Liver (tissue), 9 donors: ENCODE results near the gene REXO1. TPM values are rescaled to one million over a fixed set of nuclear protein-coding genes. Genes with fewer than 3 reads are reported as not detected.

Source experiments
- DNase-seq: peaks from one replicate; pipeline ENCODE4 v3.0.0-alpha.2; 2017; ENCODE audit warnings: low spot score
- H3K27ac ChIP-seq, 2 donors: one replicate each; pipeline ENCODE4 v1.7.0; 2013; ENCODE audit warnings: inconsistent platforms in 2 of 2, low read length in 2 of 2, control low read depth in 1 of 2, low read depth in 1 of 2, mild to moderate bottlenecking in 1 of 2
- H3K27me3 ChIP-seq, 4 donors: one replicate each; pipeline versions ENCODE4 v1.6.1 to v1.7.0; 2013; ENCODE audit warnings: low read length in 3 of 4, inconsistent platforms in 1 of 4, mild to moderate bottlenecking in 1 of 4, moderate library complexity in 1 of 4; ENCODE audit not compliant: control insufficient read depth in 4 of 4, insufficient read depth in 4 of 4
- H3K36me3 ChIP-seq, 4 donors: one replicate each; pipeline versions ENCODE4 v1.6.1 to v1.7.0; 2013; ENCODE audit warnings: low read length in 3 of 4, mild to moderate bottlenecking in 3 of 4, low read depth in 1 of 4, moderate library complexity in 1 of 4; ENCODE audit not compliant: control insufficient read depth in 4 of 4, insufficient read depth in 3 of 4
- H3K4me1 ChIP-seq, 4 donors: one replicate each; pipeline versions ENCODE4 v1.6.1 to v1.7.0; 2013; ENCODE audit warnings: low read length in 3 of 4, mild to moderate bottlenecking in 3 of 4, moderate library complexity in 1 of 4; ENCODE audit not compliant: control insufficient read depth in 4 of 4, insufficient read depth in 4 of 4
- H3K4me3 ChIP-seq, 3 donors: one replicate each; pipeline versions ENCODE4 v1.6.1 to v1.7.0; 2013; ENCODE audit warnings: low read length in 3 of 3, control low read depth in 1 of 3, low read depth in 1 of 3, mild to moderate bottlenecking in 1 of 3
- H3K9ac ChIP-seq, 2 donors: one replicate each; pipeline ENCODE4 v1.7.0; 2013; ENCODE audit warnings: low read length in 2 of 2, mild to moderate bottlenecking in 2 of 2, moderate library complexity in 2 of 2, control low read depth in 1 of 2, low read depth in 1 of 2
- H3K9me3 ChIP-seq, 4 donors: one replicate each; pipeline versions ENCODE4 v1.6.1 to v1.7.0; 2013; ENCODE audit warnings: low read length in 3 of 4; ENCODE audit not compliant: control insufficient read depth in 4 of 4
- ATF3 ChIP-seq: IDR thresholded peaks from 2 replicates; pipeline ENCODE4 v1.6.1; 2016; ENCODE audit warnings: antibody characterized with exemption
- CTCF ChIP-seq: fragments of 150-350 bp; IDR thresholded peaks from 2 replicates; pipeline ENCODE4 v1.5.1; 2017; ENCODE audit warnings: improper control_type of control experiment, low read depth, low read length; ENCODE audit not compliant: missing input control
- EGR1 ChIP-seq, 2 donors: IDR thresholded peaks; 2 replicates each; pipeline ENCODE4 v1.6.1; 2016 to 2018; ENCODE audit warnings: antibody characterized with exemption in 2 of 2, low read depth in 2 of 2
- FOXA1 ChIP-seq: IDR thresholded peaks from 2 replicates; pipeline ENCODE4 v1.6.1; 2016; ENCODE audit warnings: antibody characterized with exemption
- FOXA2 ChIP-seq: IDR thresholded peaks from 2 replicates; pipeline ENCODE4 v1.6.1; 2016; ENCODE audit warnings: antibody characterized with exemption
- GABPA ChIP-seq, 2 donors: IDR thresholded peaks in 1 of 2; conservative IDR thresholded peaks in 1 of 2; 2 replicates each; pipeline ENCODE4 v1.6.1; 2016; ENCODE audit warnings: antibody characterized with exemption in 2 of 2, mild to moderate bottlenecking in 1 of 2, moderate library complexity in 1 of 2
- HNF4A ChIP-seq, 2 donors: conservative IDR thresholded peaks; 2 replicates each; pipeline ENCODE4 v1.6.1; 2016; ENCODE audit warnings: antibody characterized with exemption in 2 of 2, mild to moderate bottlenecking in 2 of 2
- HNF4G ChIP-seq: IDR thresholded peaks from 2 replicates; pipeline ENCODE4 v1.6.1; 2016; ENCODE audit warnings: antibody characterized with exemption
- JUND ChIP-seq, 2 donors: IDR thresholded peaks; 2 replicates each; pipeline ENCODE4 v1.6.1; 2016; ENCODE audit warnings: antibody characterized with exemption in 2 of 2
- NR2F2 ChIP-seq: IDR thresholded peaks from 2 replicates; pipeline ENCODE4 v1.6.1; 2016; ENCODE audit warnings: antibody characterized with exemption
- RAD21 ChIP-seq, 2 donors: IDR thresholded peaks; 2 replicates each; pipeline ENCODE4 v1.6.1; 2016; ENCODE audit warnings: antibody characterized with exemption in 2 of 2, mild to moderate bottlenecking in 2 of 2
- REST ChIP-seq: IDR thresholded peaks from 2 replicates; pipeline ENCODE4 v1.6.1; 2016; ENCODE audit warnings: antibody characterized with exemption, mild to moderate bottlenecking
- RXRA ChIP-seq, 2 donors: IDR thresholded peaks; 2 replicates each; pipeline ENCODE4 v1.6.1; 2017 to 2018; ENCODE audit warnings: antibody characterized with exemption in 2 of 2, mild to moderate bottlenecking in 1 of 2
- SP1 ChIP-seq: IDR thresholded peaks from 2 replicates; pipeline ENCODE4 v1.6.1; 2018; ENCODE audit warnings: antibody characterized with exemption, mild to moderate bottlenecking
- TAF1 ChIP-seq: conservative IDR thresholded peaks from 2 replicates; pipeline ENCODE4 v1.6.1; 2016; ENCODE audit warnings: antibody characterized with exemption, mild to moderate bottlenecking
- YY1 ChIP-seq: IDR thresholded peaks from 2 replicates; pipeline ENCODE4 v1.6.1; 2016; ENCODE audit warnings: antibody characterized with exemption, mild to moderate bottlenecking
- WGBS: extraction: QIAGEN DNeasy Blood & Tissue Kit; methylation state at CpG from one replicate; pipeline ENCODE4 v1.1.7; 2013; 5-methylcytosine and 5-hydroxymethylcytosine counted together
- polyA plus RNA-seq, 2 donors: library from polyadenylated mRNA; stranded (reverse) in 1 of 2; unstranded in 1 of 2; fragments of 200-250 nt in 1 of 2; fragments of >200 nt in 1 of 2; fragmentation: Nextera tagmentation in 1 of 2; extraction: Ambion mirVana in 1 of 2; gene quantifications; one replicate each; pipeline versions ENCODE4 v1.2.1 to v1.2.3, GENCODE V29; 2013 to 2015
- total RNA-seq, 2 donors: library from RNA; depleted of rRNA; stranded (reverse); fragments of >200 nt; gene quantifications; one replicate each; pipeline ENCODE4 v1.2.3, GENCODE V29; 2014
- TF ChIP-seq, protein P1 (sequence below): IDR thresholded peaks from 2 replicates; pipeline ENCODE4 v1.6.1; 2016; ENCODE audit warnings: antibody characterized with exemption
- TF ChIP-seq, protein P2 (sequence below): IDR thresholded peaks from 2 replicates; pipeline ENCODE4 v1.6.1; 2016; ENCODE audit warnings: antibody characterized with exemption
- donor health status: healthy.
- donor health status: healthy.
- donor health status: healthy.
- donor health status: healthy.
- donor health status: healthy.

Gene REXO1
- total and polyA plus RNA-seq, 4 donors, result 2.0 to 11.5 (median 9.2) TPM

DNA sequence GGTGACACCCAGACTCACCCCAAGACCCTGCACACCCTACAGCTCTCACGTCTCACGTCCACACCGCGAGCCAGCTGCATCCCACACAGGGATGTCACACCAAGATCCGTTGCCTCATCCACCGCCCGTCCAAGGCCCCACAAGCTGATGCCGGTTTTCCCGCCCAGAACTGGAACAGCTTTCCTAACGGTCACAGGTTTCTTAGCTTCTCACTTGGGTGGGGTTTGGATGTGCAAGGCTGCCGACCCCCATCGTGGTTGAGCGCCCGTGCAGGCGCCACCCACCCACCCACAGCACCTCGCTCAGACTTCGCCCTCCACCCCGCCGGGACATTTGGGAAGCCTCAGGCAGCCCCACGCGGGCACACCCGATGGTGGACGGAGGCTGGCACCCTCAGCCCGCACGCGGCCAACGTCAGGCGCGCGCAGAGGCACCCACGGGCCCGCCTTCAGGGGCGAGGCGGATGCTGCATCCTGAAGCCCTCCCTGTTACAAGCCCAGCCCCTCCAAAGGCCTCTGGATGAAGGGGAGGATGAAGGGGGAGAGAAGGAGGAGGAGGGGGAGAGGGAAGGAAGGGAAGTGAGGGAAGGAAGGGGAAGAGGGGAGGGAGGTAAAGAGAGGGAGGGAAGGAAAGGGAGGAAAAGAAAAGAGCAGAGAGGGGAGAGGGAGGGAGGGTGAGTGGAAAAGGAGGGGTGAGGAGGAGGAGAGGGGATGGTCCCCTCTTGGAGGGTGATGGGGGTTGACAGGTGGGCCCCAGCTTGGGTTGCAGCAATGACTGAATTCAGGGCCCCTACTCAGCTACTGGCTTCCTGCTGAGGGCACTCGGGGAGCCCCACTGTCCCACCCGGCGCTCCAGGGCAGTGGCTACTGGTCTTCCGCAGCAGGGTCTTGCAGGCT, 82.1 kb downstream of the REXO1 start:
- no peaks in the 10 kb centered on the region for H3K36me3 ChIP-seq
- no peak overlapping the region for H3K9ac ChIP-seq
- H3K9me3 ChIP-seq, result peaks cover 0 to 4% (median 2%) of the 10 kb centered on the region in 4 donors
- H3K4me1 ChIP-seq, result no peaks in the 10 kb centered on the region
- H3K27me3 ChIP-seq, result peaks cover 11 to 17% (median 13%) of the 10 kb centered on the region in 4 donors
- no peak overlapping the region for H3K4me3 ChIP-seq
- no peak overlapping the region for H3K27ac ChIP-seq
- 20% methylated on average over 38 of the region's 38 CpGs for WGBS
- TF ChIP-seq, protein P1, sequence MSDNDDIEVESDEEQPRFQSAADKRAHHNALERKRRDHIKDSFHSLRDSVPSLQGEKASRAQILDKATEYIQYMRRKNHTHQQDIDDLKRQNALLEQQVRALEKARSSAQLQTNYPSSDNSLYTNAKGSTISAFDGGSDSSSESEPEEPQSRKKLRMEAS, result no peak
- TF ChIP-seq GABPA (IDR thresholded peaks at IDR 0.05 in 1 of 2, conservative IDR thresholded peaks at IDR 0.05 in 1 of 2) (no peak), RXRA (IDR thresholded peaks at IDR 0.05) (no peak), EGR1 (IDR thresholded peaks at IDR 0.05; ENCODE audit: low read depth in 2 of 2) (no peak), REST (no peak), TAF1 (no peak), FOXA1 (no peak), ATF3 (no peak), YY1 (no peak), JUND (IDR thresholded peaks at IDR 0.05) (no peak), NR2F2 (no peak), RAD21 (IDR thresholded peaks at IDR 0.05) (no peak), FOXA2 (no peak), SP1 (no peak), HNF4G (no peak), CTCF (no peak), HNF4A (conservative IDR thresholded peaks at IDR 0.05) (no peak)
- TF ChIP-seq, protein P2, sequence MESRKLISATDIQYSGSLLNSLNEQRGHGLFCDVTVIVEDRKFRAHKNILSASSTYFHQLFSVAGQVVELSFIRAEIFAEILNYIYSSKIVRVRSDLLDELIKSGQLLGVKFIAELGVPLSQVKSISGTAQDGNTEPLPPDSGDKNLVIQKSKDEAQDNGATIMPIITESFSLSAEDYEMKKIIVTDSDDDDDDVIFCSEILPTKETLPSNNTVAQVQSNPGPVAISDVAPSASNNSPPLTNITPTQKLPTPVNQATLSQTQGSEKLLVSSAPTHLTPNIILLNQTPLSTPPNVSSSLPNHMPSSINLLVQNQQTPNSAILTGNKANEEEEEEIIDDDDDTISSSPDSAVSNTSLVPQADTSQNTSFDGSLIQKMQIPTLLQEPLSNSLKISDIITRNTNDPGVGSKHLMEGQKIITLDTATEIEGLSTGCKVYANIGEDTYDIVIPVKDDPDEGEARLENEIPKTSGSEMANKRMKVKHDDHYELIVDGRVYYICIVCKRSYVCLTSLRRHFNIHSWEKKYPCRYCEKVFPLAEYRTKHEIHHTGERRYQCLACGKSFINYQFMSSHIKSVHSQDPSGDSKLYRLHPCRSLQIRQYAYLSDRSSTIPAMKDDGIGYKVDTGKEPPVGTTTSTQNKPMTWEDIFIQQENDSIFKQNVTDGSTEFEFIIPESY, result no peak
- no peak for DNase-seq

Other genes with a start within 250 kb of the REXO1 start
- 10 to 100 TPM; 23.8 to 37.4 TPM for gene UQCR11, start 243.0 kb downstream of the REXO1 start, total RNA-seq
- 100 to 1,000 TPM; 127 to 862 TPM for gene UQCR11, start 243.0 kb downstream of the REXO1 start, polyA plus RNA-seq
- gene TCF3, start 195.9 kb downstream of the REXO1 start, total RNA-seq, result 100 to 1,000 TPM in 1 of 2 donors, 10 to 100 TPM in 1; 10.9 to 119 TPM
- gene TCF3, start 195.9 kb downstream of the REXO1 start, polyA plus RNA-seq, result 10 to 100 TPM in 1 of 2 donors, 1 to 10 TPM in 1; 5.2 to 14.6 TPM
- not detected for gene ONECUT3, start 95.0 kb downstream of the REXO1 start, total RNA-seq
- gene ONECUT3, start 95.0 kb downstream of the REXO1 start, polyA plus RNA-seq, result not detected
- 1 to 10 TPM in 1 of 2 donors, under 1 TPM in 1; 0.50 to 3.1 TPM for gene ATP8B3, start 36.2 kb downstream of the REXO1 start, total RNA-seq
- gene ATP8B3, start 36.2 kb downstream of the REXO1 start, polyA plus RNA-seq, result under 1 TPM; 0.42 to 0.53 TPM
- gene KLF16, start 15.1 kb upstream of the REXO1 start, total RNA-seq, result 1 to 10 TPM; 4.4 to 7.6 TPM
- 10 to 100 TPM in 1 of 2 donors, 1 to 10 TPM in 1; 1.2 to 14.8 TPM for gene KLF16, start 15.1 kb upstream of the REXO1 start, polyA plus RNA-seq
- gene ABHD17A, start 37.0 kb upstream of the REXO1 start, total RNA-seq, result 10 to 100 TPM; 25.4 to 28.6 TPM
- gene ABHD17A, start 37.0 kb upstream of the REXO1 start, polyA plus RNA-seq, result 10 to 100 TPM in 1 of 2 donors, 1 to 10 TPM in 1; 8.1 to 30.2 TPM
- gene ADAT3, start 56.9 kb upstream of the REXO1 start, total RNA-seq, result 1 to 10 TPM; 1.3 to 3.3 TPM
- gene ADAT3, start 56.9 kb upstream of the REXO1 start, polyA plus RNA-seq, result 1 to 10 TPM; 1.4 to 2.8 TPM
- 10 to 100 TPM; 16.4 to 16.8 TPM for gene SCAMP4, start 56.9 kb upstream of the REXO1 start, total RNA-seq
- gene SCAMP4, start 56.9 kb upstream of the REXO1 start, polyA plus RNA-seq, result 10 to 100 TPM; 13.0 to 22.1 TPM
- gene CSNK1G2, start 92.7 kb upstream of the REXO1 start, total RNA-seq, result 10 to 100 TPM; 26.5 to 30.6 TPM
- gene CSNK1G2, start 92.7 kb upstream of the REXO1 start, polyA plus RNA-seq, result 10 to 100 TPM in 1 of 2 donors, 1 to 10 TPM in 1; 3.5 to 21.3 TPM
- gene BTBD2, start 167.2 kb upstream of the REXO1 start, total RNA-seq, result 10 to 100 TPM; 19.5 to 20.9 TPM
- gene BTBD2, start 167.2 kb upstream of the REXO1 start, polyA plus RNA-seq, result 10 to 100 TPM in 1 of 2 donors, 1 to 10 TPM in 1; 7.4 to 25.1 TPM
- gene MKNK2, start 202.8 kb upstream of the REXO1 start, total RNA-seq, result 100 to 1,000 TPM in 1 of 2 donors, 10 to 100 TPM in 1; 49.5 to 105 TPM
- 10 to 100 TPM; 24.7 to 43.3 TPM for gene MKNK2, start 202.8 kb upstream of the REXO1 start, polyA plus RNA-seq
- gene MOB3A, start 247.8 kb upstream of the REXO1 start, total RNA-seq, result 1 to 10 TPM; 7.9 to 8.7 TPM
- 1 to 10 TPM; 3.4 to 5.2 TPM for gene MOB3A, start 247.8 kb upstream of the REXO1 start, polyA plus RNA-seq
- 1 to 10 TPM; 1.2 TPM for gene IZUMO4, start 248.4 kb upstream of the REXO1 start, total RNA-seq
- gene IZUMO4, start 248.4 kb upstream of the REXO1 start, polyA plus RNA-seq, result 1 to 10 TPM; 1.3 to 1.4 TPM